Measurements from ENCODE around the gene NMBR. TPM values are rescaled to one million over a fixed set of nuclear protein-coding genes. Genes with fewer than 3 reads are reported as not detected.

The NMBR gene
- total RNA-seq, 4 donors from 2014 or later, result not detected

GRCh38 chr6:142027074-142027473, 119.8 kb downstream of the NMBR start:
- H3K27me3 ChIP-seq, result no peaks in the 10 kb centered on the region
- TF ChIP-seq EP300 (IDR thresholded peaks at IDR 0.05) (no peak), CTCF (IDR thresholded peaks at IDR 0.05) (no peak), POLR2AphosphoS5 (IDR thresholded peaks at IDR 0.05) (no peak), POLR2A (IDR thresholded peaks at IDR 0.05) (no peak)
- H3K36me3 ChIP-seq, result no peaks in the 10 kb centered on the region
- H3K9me3 ChIP-seq, result no peaks in the 10 kb centered on the region
- ATAC-seq, result no peak
- WGBS, 2 donors (ENCODE audit: low coverage in 1 of 2), result 55 to 81% methylated on average over 3 of the region's 3 CpGs
- H3K4me1 ChIP-seq, result peaks cover 0 to 6% (median 0%) of the 10 kb centered on the region in 3 donors
- no peak overlapping the region for H3K27ac ChIP-seq
- H3K4me3 ChIP-seq, result no peak overlapping the region

GRCh38 chr6:142026471-142026870, 120.5 kb downstream of the NMBR start:
- TF ChIP-seq EP300 (IDR thresholded peaks at IDR 0.05) (no peak), POLR2A (IDR thresholded peaks at IDR 0.05) (no peak), POLR2AphosphoS5 (IDR thresholded peaks at IDR 0.05) (no peak), CTCF (IDR thresholded peaks at IDR 0.05) (no peak)
- no peak overlapping the region for H3K27ac ChIP-seq

More at GRCh38 chr6:142026471-142026870, 120.5 kb downstream of the NMBR start:
- H3K27me3 ChIP-seq, result no peaks in the 10 kb centered on the region
- H3K4me1 ChIP-seq, result peaks cover 0 to 6% (median 0%) of the 10 kb centered on the region in 3 donors
- no peaks in the 10 kb centered on the region for H3K9me3 ChIP-seq
- H3K4me3 ChIP-seq, result no peak overlapping the region
- no peak for ATAC-seq
- no peaks in the 10 kb centered on the region for H3K36me3 ChIP-seq

Other genes starting within 250 kb of the NMBR start
- not detected for gene GJE1, start 14.2 kb downstream of the NMBR start, total RNA-seq
- gene VTA1, start 141 bp upstream of the NMBR start, total RNA-seq, result 10 to 100 TPM; 32.4 to 47.2 (median 37.4) TPM
- 10 to 100 TPM in 3 of 4 donors, 1 to 10 TPM in 1; 8.3 to 14.4 (median 11.4) TPM for gene ADGRG6, start 154.9 kb upstream of the NMBR start, total RNA-seq